ENCODE measurements around the gene FAM204A.

Gene FAM204A

DNA sequence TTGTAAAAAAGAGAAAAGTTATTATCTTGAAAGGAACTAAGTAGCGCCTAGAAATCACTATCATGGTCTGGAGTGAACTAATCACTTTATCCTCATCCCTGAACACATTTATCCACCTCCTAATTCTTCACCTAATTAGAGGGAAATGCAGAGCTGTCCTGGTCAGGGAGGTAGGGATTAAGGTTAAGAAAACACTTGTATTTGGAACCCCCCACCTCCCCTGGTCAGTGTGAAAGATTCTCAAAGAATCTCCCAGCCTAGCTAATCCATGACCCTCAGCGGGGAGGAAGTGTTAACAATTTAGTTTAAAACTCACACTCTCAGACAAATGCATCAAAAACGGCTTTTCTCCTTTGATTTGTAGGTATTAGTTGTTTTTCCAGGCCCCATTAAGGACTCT is 83.8 kb downstream of the FAM204A start:
- TF ChIP-seq, protein P1, sequence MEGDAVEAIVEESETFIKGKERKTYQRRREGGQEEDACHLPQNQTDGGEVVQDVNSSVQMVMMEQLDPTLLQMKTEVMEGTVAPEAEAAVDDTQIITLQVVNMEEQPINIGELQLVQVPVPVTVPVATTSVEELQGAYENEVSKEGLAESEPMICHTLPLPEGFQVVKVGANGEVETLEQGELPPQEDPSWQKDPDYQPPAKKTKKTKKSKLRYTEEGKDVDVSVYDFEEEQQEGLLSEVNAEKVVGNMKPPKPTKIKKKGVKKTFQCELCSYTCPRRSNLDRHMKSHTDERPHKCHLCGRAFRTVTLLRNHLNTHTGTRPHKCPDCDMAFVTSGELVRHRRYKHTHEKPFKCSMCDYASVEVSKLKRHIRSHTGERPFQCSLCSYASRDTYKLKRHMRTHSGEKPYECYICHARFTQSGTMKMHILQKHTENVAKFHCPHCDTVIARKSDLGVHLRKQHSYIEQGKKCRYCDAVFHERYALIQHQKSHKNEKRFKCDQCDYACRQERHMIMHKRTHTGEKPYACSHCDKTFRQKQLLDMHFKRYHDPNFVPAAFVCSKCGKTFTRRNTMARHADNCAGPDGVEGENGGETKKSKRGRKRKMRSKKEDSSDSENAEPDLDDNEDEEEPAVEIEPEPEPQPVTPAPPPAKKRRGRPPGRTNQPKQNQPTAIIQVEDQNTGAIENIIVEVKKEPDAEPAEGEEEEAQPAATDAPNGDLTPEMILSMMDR (conservative IDR thresholded peaks at IDR 0.05; ENCODE audit: low read depth, low read length) = no peak
- H3K27me3 ChIP-seq (ENCODE audit: insufficient read depth, low read depth) = no peaks in the 10 kb centered on the region
- no peaks in the 10 kb centered on the region for H3K79me2 ChIP-seq (ENCODE audit: insufficient read depth, low read depth)
- H3K36me3 ChIP-seq (ENCODE audit: insufficient read depth) = no peaks in the 10 kb centered on the region
- no peak overlapping the region for H3K4me2 ChIP-seq
- H3K27ac ChIP-seq = no peak overlapping the region
- H3K4me1 ChIP-seq (ENCODE audit: low read depth, poor library complexity, severe bottlenecking) = no peaks in the 10 kb centered on the region
- H3K9ac ChIP-seq = no peak overlapping the region
- H2AFZ ChIP-seq (ENCODE audit: low read depth) = no peak overlapping the region
- H4K20me1 ChIP-seq (ENCODE audit: insufficient read depth) = no peaks in the 10 kb centered on the region
- H3K4me3 ChIP-seq (IDR thresholded peaks at IDR 0.05; ENCODE audit: insufficient read depth, low read depth, low read length) = no peak overlapping the region

DNA sequence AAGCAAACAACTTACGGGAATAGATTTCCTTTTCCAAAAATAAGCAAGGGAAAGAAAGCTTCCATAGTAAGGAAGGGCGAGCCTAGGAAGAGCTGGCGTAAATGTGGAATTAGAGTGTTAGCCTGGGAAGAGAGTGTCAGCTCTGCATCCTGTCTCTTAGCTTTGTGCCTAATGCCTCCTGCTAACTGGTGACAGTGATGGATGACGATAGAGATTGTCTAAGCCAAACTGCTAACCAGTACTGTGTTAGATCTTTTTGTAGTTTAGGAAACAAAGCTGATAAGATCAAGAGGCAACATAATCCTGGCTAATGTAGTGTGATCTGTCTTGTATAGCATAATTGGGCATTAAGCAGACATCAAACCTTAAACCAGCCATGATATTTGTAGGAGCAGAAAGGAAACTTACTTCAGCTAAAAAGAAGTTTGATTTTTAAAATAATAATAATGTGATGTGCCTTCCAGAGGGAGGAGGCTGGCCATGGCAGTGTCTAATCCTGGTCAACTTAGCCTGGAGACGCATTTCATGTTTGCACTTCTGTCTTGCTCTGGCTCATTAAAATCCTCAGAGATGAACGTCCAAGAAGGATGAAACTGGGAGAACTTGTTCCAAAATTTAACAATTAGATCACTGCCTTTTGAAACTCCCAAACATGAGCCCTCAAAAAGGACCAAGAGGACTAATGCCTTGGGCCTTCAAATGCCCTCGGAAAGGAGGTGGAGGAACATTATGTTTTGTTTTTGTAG is 85.1 kb downstream of the FAM204A start:
- Histone ChIP-seq H3K27ac (no peak overlapping the region), H3K79me2 (ENCODE audit: insufficient read depth, low read depth) (no peaks in the 10 kb centered on the region), H3K4me3 (IDR thresholded peaks at IDR 0.05; ENCODE audit: insufficient read depth, low read depth, low read length) (no peak overlapping the region), H3K4me2 (no peak overlapping the region), H4K20me1 (ENCODE audit: insufficient read depth) (no peaks in the 10 kb centered on the region), H3K27me3 (ENCODE audit: insufficient read depth, low read depth) (no peaks in the 10 kb centered on the region), H2AFZ (ENCODE audit: low read depth) (no peak overlapping the region), H3K36me3 (ENCODE audit: insufficient read depth) (no peaks in the 10 kb centered on the region), H3K4me1 (ENCODE audit: low read depth, poor library complexity, severe bottlenecking) (no peaks in the 10 kb centered on the region), H3K9ac (no peak overlapping the region)
- TF ChIP-seq, protein P1 (conservative IDR thresholded peaks at IDR 0.05; ENCODE audit: low read depth, low read length) = no peak

DNA sequence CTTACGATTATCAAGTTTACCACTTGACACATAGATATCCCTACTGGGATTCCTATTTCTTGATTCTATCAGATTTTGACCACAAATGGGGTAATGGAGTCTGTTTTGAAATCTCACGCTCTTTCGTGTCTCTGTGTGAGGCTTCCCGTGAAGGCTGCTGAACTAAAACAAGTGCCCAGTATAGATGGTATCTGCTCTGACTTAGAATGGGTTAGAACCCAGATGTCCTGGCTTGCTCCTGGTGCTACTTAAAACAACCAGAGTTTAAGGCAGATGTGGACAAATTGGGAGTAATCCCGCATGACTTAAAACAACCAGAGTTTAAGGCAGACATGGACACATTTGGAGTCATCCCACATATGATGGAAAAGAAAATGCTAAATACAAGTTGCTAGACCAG is 85.9 kb downstream of the FAM204A start:
- H2AFZ ChIP-seq (ENCODE audit: low read depth) = no peak overlapping the region

DNA sequence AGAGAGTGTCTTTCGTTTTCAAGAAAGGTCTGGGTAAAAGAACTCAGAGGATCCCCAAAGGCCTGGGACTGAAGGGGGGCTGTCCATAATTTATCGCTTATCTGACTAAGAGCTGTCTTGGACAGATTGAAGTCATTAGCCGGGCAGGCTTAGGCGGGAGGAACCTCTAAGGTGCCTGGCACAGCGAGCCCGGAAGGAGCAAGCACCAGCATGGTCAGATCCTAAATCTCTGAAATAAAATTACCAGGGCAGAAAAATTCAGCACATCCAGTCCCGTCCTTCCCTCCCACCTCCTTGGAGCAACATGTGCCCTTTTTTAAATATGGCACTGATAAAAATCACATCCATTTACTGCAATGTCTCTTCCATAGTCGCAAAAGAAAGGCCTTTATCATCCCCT is 86.8 kb downstream of the FAM204A start:
- Histone ChIP-seq H3K27ac (no peak overlapping the region), H3K4me2 (no peak overlapping the region), H3K79me2 (ENCODE audit: insufficient read depth, low read depth) (no peaks in the 10 kb centered on the region), H3K9ac (no peak overlapping the region), H3K36me3 (ENCODE audit: insufficient read depth) (no peaks in the 10 kb centered on the region), H3K4me3 (IDR thresholded peaks at IDR 0.05; ENCODE audit: insufficient read depth, low read depth, low read length) (no peak overlapping the region), H2AFZ (ENCODE audit: low read depth) (no peak overlapping the region), H4K20me1 (ENCODE audit: insufficient read depth) (no peaks in the 10 kb centered on the region), H3K27me3 (ENCODE audit: insufficient read depth, low read depth) (no peaks in the 10 kb centered on the region), H3K4me1 (ENCODE audit: low read depth, poor library complexity, severe bottlenecking) (no peaks in the 10 kb centered on the region)
- TF ChIP-seq, protein P1 (conservative IDR thresholded peaks at IDR 0.05; ENCODE audit: low read depth, low read length) = no peak

More for the DNA sequence above, 85.9 kb downstream of the FAM204A start:
- no peak overlapping the region for H3K4me2 ChIP-seq
- no peaks in the 10 kb centered on the region for H3K4me1 ChIP-seq (ENCODE audit: low read depth, poor library complexity, severe bottlenecking)
- H3K36me3 ChIP-seq (ENCODE audit: insufficient read depth) = no peaks in the 10 kb centered on the region
- H3K79me2 ChIP-seq (ENCODE audit: insufficient read depth, low read depth) = no peaks in the 10 kb centered on the region
- H3K4me3 ChIP-seq (IDR thresholded peaks at IDR 0.05; ENCODE audit: insufficient read depth, low read depth, low read length) = no peak overlapping the region
- no peaks in the 10 kb centered on the region for H4K20me1 ChIP-seq (ENCODE audit: insufficient read depth)
- no peak overlapping the region for H3K27ac ChIP-seq
- TF ChIP-seq, protein P1 (conservative IDR thresholded peaks at IDR 0.05; ENCODE audit: low read depth, low read length) = no peak
- no peaks in the 10 kb centered on the region for H3K27me3 ChIP-seq (ENCODE audit: insufficient read depth, low read depth)
- no peak overlapping the region for H3K9ac ChIP-seq
